ENCODE results near the gene DHX35. TPM values are rescaled to one million over a fixed set of nuclear protein-coding genes. Genes with fewer than 3 reads are reported as not detected.

DHX35 gene
- total RNA-seq, 1 experiment from 2014 or later, result 20.4 TPM

DNA sequence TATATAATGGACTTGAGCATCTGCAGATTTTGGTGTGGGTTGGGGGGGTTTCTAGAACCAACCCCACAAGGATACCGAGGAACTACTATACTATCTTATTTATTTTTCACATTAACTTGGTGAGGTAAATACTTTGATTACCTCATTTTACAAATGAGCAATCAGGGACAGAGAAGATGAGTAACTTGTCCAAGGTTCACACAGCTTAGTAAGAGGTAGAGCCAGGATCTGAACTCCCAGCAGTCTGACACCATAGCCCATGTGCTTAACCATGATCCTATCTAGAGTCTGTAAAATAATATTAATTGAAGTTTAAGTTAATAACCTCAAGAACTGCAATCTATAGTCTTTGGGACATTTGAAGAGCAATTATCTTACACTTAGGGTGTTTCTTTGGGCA lies 28.6 kb downstream of the DHX35 start:
- TF ChIP-seq, protein P1, sequence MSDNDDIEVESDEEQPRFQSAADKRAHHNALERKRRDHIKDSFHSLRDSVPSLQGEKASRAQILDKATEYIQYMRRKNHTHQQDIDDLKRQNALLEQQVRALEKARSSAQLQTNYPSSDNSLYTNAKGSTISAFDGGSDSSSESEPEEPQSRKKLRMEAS (CRISPR knock-in tag; IDR thresholded peaks at IDR 0.05), result no peak
- no peak for TF ChIP-seq PRRX2 (CRISPR knock-in tag; IDR thresholded peaks at IDR 0.05)
- TF ChIP-seq ZNF263 (CRISPR knock-in tag; IDR thresholded peaks at IDR 0.05; ENCODE audit: low read depth), result no peak
- TF ChIP-seq ELF4 (CRISPR knock-in tag; IDR thresholded peaks at IDR 0.05; ENCODE audit: low read depth), result no peak
- no peak for TF ChIP-seq CREM (CRISPR knock-in tag; IDR thresholded peaks at IDR 0.05)
- no peak for DNase-seq (ENCODE audit: low spot score)
- Mint-ChIP-seq H3K27ac (no peak overlapping the region), H3K27me3 (ENCODE audit: low read depth) (no peaks in the 10 kb centered on the region), H3K9me3 (no peaks in the 10 kb centered on the region), H3K4me1 (peaks cover 15% of the 10 kb centered on the region), H3K36me3 (peaks cover 35% of the 10 kb centered on the region), H3K4me3 (no peak overlapping the region)
- POLR2A ChIA-PET, result no interaction called here
- CTCF ChIA-PET, result interaction anchor here (0.6 kb wide), 1 partner anchor 200 kb away, joined by 4 read pairs; no protein-coding TSS in a partner anchor
- no peak for ATAC-seq

DNA sequence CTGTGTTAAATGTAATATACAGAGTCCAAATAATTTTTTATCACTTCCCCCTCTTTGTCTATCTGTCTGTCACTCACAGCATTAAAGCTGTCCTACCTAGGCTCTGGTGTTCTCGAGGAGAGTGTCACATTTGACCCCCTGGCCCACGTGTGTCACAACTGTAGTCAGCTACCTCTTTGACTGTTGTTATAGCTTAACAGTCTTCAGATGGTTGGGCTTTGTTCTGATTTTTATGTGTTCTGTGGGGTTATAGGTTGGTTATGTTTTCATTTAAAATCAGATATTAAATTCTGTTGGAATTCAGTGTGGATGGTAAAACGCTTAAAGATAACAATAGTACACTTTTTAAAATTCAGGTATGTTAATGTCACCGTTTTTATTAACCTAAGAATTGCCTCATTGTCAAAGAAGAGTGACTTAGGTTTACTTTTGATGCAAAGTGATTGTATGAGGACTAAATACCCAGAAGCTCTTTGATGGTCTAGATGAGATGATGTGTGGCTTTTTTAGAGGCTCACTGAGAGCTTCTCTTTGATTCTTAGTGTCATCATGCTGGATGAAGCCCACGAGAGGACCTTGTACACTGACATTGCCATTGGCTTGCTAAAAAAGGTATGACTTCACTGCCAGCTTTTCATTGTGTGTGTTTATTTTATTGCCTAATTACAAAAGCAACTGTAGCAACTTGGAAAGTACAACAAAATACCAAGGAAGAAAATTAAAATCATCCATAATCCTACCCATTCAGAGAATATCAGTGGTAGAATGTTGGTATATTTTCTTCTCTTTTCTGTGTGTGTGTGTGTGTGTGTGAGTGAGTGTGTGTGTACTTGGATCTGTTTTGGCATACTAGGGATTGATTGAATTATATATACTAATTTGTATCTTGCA lies 29.9 kb downstream of the DHX35 start:
- 0 out of 2 replicates have a peak overlapping the region, but pooled peaks have one; percentile 20 for H3K27ac Mint-ChIP-seq
- TF ChIP-seq, protein P2, sequence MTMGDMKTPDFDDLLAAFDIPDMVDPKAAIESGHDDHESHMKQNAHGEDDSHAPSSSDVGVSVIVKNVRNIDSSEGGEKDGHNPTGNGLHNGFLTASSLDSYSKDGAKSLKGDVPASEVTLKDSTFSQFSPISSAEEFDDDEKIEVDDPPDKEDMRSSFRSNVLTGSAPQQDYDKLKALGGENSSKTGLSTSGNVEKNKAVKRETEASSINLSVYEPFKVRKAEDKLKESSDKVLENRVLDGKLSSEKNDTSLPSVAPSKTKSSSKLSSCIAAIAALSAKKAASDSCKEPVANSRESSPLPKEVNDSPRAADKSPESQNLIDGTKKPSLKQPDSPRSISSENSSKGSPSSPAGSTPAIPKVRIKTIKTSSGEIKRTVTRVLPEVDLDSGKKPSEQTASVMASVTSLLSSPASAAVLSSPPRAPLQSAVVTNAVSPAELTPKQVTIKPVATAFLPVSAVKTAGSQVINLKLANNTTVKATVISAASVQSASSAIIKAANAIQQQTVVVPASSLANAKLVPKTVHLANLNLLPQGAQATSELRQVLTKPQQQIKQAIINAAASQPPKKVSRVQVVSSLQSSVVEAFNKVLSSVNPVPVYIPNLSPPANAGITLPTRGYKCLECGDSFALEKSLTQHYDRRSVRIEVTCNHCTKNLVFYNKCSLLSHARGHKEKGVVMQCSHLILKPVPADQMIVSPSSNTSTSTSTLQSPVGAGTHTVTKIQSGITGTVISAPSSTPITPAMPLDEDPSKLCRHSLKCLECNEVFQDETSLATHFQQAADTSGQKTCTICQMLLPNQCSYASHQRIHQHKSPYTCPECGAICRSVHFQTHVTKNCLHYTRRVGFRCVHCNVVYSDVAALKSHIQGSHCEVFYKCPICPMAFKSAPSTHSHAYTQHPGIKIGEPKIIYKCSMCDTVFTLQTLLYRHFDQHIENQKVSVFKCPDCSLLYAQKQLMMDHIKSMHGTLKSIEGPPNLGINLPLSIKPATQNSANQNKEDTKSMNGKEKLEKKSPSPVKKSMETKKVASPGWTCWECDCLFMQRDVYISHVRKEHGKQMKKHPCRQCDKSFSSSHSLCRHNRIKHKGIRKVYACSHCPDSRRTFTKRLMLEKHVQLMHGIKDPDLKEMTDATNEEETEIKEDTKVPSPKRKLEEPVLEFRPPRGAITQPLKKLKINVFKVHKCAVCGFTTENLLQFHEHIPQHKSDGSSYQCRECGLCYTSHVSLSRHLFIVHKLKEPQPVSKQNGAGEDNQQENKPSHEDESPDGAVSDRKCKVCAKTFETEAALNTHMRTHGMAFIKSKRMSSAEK (CRISPR knock-in tag; IDR thresholded peaks at IDR 0.05; ENCODE audit: borderline replicate concordance), result no peak
- TF ChIP-seq, protein P3, sequence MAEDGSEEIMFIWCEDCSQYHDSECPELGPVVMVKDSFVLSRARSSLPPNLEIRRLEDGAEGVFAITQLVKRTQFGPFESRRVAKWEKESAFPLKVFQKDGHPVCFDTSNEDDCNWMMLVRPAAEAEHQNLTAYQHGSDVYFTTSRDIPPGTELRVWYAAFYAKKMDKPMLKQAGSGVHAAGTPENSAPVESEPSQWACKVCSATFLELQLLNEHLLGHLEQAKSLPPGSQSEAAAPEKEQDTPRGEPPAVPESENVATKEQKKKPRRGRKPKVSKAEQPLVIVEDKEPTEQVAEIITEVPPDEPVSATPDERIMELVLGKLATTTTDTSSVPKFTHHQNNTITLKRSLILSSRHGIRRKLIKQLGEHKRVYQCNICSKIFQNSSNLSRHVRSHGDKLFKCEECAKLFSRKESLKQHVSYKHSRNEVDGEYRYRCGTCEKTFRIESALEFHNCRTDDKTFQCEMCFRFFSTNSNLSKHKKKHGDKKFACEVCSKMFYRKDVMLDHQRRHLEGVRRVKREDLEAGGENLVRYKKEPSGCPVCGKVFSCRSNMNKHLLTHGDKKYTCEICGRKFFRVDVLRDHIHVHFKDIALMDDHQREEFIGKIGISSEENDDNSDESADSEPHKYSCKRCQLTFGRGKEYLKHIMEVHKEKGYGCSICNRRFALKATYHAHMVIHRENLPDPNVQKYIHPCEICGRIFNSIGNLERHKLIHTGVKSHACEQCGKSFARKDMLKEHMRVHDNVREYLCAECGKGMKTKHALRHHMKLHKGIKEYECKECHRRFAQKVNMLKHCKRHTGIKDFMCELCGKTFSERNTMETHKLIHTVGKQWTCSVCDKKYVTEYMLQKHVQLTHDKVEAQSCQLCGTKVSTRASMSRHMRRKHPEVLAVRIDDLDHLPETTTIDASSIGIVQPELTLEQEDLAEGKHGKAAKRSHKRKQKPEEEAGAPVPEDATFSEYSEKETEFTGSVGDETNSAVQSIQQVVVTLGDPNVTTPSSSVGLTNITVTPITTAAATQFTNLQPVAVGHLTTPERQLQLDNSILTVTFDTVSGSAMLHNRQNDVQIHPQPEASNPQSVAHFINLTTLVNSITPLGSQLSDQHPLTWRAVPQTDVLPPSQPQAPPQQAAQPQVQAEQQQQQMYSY (CRISPR knock-in tag; IDR thresholded peaks at IDR 0.05), result no peak
- no peak for TF ChIP-seq ZNF219 (CRISPR knock-in tag; IDR thresholded peaks at IDR 0.05; ENCODE audit: borderline replicate concordance)
- TF ChIP-seq, protein P4, sequence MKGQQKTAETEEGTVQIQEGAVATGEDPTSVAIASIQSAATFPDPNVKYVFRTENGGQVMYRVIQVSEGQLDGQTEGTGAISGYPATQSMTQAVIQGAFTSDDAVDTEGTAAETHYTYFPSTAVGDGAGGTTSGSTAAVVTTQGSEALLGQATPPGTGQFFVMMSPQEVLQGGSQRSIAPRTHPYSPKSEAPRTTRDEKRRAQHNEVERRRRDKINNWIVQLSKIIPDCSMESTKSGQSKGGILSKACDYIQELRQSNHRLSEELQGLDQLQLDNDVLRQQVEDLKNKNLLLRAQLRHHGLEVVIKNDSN (CRISPR knock-in tag; IDR thresholded peaks at IDR 0.05), result no peak
- no peak for TF ChIP-seq NR1H2 (CRISPR knock-in tag; IDR thresholded peaks at IDR 0.05)
- H3K27me3 Mint-ChIP-seq (ENCODE audit: low read depth), result no peaks in the 10 kb centered on the region
- H3K4me3 Mint-ChIP-seq, result no peak overlapping the region
- DNase-seq (ENCODE audit: low spot score), result no peak
- peaks cover 15% of the 10 kb centered on the region for H3K4me1 Mint-ChIP-seq
- H3K9me3 Mint-ChIP-seq, result no peaks in the 10 kb centered on the region
- CTCF ChIA-PET, result interaction anchor here (1.0 kb wide), 1 partner anchor 106 kb away, joined by 3 read pairs; no protein-coding TSS in a partner anchor
- POLR2A ChIA-PET, result no interaction called here
- peaks cover 42% of the 10 kb centered on the region for H3K36me3 Mint-ChIP-seq
- ATAC-seq, result no peak

DNA sequence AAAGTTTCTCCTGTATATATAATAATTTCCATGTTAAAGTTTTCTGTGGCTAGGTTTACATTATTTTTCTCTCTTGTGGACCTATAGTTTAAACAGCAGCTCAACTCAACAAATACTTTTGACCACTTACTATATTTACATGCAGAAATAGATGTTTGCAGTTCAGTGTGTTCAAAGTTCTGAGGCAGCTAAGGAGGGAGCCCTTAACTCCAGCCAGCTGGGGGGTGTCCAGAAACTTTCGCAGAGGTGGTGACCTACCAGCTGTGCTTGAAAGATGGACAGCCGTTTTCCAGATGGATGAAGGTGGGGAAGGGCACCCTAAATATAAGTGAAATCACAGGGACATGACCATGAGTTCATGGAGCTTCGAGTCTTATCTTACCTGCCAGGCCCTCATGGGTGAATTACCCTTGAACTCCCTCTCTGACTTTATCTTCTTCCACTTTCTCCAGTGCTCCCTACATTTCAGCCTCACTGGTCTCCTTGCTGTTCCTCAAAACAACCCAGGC lies 33.4 kb downstream of the DHX35 start:
- Mint-ChIP-seq H3K27me3 (ENCODE audit: low read depth) (no peaks in the 10 kb centered on the region), H3K9me3 (no peaks in the 10 kb centered on the region), H3K36me3 (peaks cover 31% of the 10 kb centered on the region), H3K27ac (no peak overlapping the region), H3K4me1 (peaks cover 7% of the 10 kb centered on the region), H3K4me3 (no peak overlapping the region)
- ChIA-PET CTCF (no interaction called here), POLR2A (no interaction called here)
- ATAC-seq (no peak), DNase-seq (ENCODE audit: low spot score) (no peak)
- TF ChIP-seq, protein P5, sequence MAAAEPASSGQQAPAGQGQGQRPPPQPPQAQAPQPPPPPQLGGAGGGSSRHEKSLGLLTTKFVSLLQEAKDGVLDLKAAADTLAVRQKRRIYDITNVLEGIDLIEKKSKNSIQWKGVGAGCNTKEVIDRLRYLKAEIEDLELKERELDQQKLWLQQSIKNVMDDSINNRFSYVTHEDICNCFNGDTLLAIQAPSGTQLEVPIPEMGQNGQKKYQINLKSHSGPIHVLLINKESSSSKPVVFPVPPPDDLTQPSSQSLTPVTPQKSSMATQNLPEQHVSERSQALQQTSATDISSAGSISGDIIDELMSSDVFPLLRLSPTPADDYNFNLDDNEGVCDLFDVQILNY (CRISPR knock-in tag; IDR thresholded peaks at IDR 0.05), result no peak
- TF ChIP-seq TEAD4 (CRISPR knock-in tag; IDR thresholded peaks at IDR 0.05) (no peak), NFE2L1 (CRISPR knock-in tag; IDR thresholded peaks at IDR 0.05) (no peak), GTF2I (CRISPR knock-in tag; conservative IDR thresholded peaks at IDR 0.05) (no peak), GABPB1 (CRISPR knock-in tag; IDR thresholded peaks at IDR 0.05) (no peak), JAZF1 (CRISPR knock-in tag; IDR thresholded peaks at IDR 0.05) (no peak)
- TF ChIP-seq, protein P6, sequence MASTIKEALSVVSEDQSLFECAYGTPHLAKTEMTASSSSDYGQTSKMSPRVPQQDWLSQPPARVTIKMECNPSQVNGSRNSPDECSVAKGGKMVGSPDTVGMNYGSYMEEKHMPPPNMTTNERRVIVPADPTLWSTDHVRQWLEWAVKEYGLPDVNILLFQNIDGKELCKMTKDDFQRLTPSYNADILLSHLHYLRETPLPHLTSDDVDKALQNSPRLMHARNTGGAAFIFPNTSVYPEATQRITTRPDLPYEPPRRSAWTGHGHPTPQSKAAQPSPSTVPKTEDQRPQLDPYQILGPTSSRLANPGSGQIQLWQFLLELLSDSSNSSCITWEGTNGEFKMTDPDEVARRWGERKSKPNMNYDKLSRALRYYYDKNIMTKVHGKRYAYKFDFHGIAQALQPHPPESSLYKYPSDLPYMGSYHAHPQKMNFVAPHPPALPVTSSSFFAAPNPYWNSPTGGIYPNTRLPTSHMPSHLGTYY (CRISPR knock-in tag; IDR thresholded peaks at IDR 0.05), result no peak
- TF ChIP-seq, protein P7, sequence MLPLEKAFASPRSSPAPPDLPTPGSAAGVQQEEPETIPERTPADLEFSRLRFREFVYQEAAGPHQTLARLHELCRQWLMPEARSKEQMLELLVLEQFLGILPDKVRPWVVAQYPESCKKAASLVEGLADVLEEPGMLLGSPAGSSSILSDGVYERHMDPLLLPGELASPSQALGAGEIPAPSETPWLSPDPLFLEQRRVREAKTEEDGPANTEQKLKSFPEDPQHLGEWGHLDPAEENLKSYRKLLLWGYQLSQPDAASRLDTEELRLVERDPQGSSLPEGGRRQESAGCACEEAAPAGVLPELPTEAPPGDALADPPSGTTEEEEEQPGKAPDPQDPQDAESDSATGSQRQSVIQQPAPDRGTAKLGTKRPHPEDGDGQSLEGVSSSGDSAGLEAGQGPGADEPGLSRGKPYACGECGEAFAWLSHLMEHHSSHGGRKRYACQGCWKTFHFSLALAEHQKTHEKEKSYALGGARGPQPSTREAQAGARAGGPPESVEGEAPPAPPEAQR (CRISPR knock-in tag; IDR thresholded peaks at IDR 0.05), result no peak
